GM06990 (cell line): ENCODE results near the gene RPS6KA4.

Experiments
- DNase-seq: peaks from one replicate; pipeline ENCODE4 v3.0.0-alpha.2; 2011; ENCODE audit not compliant: insufficient read length; ENCODE audit errors: extremely low read depth
- H3K27me3 ChIP-seq: replicated peaks from 2 replicates; pipeline ENCODE4 v1.6.0; 2011; ENCODE audit warnings: low read length; ENCODE audit not compliant: control insufficient read depth, insufficient read depth
- H3K36me3 ChIP-seq: 2 replicates; pipeline ENCODE4 v1.5.1; 2011; ENCODE audit warnings: low read length; ENCODE audit not compliant: control insufficient read depth, insufficient read depth
- H3K4me3 ChIP-seq: replicated peaks from 2 replicates; pipeline ENCODE4 v1.5.1; 2011; ENCODE audit warnings: low read depth, mild to moderate bottlenecking, control low read depth, low read length
- TF ChIP-seq, protein P1 (sequence below): IDR thresholded peaks from 2 replicates; pipeline ENCODE4 v1.5.1; 2011; ENCODE audit warnings: low read length, control low read depth, mild to moderate bottlenecking, inconsistent platforms; ENCODE audit not compliant: insufficient read depth, poor library complexity, severe bottlenecking

Gene RPS6KA4

DNA sequence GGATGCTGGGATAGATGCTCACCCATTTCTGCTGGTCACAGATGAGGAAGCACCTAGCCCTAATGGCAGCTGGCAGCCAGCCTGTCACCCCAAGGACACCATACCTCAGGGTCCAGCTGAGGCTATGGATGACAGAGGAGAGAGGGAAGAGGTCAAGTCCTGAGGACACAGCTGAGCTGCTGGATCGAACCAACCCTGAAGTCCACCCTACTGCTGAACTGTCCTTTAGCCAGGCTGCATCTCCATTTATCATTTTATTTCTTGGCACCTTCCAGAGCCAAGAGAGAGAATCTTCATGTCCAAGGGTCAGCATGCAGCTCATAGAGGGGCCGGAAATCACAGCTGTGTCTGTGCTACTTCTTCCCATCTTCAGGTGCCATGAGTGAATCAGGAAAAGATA, 30.9 kb downstream of the RPS6KA4 start:
- Histone ChIP-seq H3K27me3 (no peaks in the 10 kb centered on the region; the same call in none of the 2 replicates), H3K36me3 (no peaks in the 10 kb centered on the region), H3K4me3 (no peak overlapping the region)
- DNase-seq: no peak
- TF ChIP-seq, protein P1, sequence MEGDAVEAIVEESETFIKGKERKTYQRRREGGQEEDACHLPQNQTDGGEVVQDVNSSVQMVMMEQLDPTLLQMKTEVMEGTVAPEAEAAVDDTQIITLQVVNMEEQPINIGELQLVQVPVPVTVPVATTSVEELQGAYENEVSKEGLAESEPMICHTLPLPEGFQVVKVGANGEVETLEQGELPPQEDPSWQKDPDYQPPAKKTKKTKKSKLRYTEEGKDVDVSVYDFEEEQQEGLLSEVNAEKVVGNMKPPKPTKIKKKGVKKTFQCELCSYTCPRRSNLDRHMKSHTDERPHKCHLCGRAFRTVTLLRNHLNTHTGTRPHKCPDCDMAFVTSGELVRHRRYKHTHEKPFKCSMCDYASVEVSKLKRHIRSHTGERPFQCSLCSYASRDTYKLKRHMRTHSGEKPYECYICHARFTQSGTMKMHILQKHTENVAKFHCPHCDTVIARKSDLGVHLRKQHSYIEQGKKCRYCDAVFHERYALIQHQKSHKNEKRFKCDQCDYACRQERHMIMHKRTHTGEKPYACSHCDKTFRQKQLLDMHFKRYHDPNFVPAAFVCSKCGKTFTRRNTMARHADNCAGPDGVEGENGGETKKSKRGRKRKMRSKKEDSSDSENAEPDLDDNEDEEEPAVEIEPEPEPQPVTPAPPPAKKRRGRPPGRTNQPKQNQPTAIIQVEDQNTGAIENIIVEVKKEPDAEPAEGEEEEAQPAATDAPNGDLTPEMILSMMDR: no peak

DNA sequence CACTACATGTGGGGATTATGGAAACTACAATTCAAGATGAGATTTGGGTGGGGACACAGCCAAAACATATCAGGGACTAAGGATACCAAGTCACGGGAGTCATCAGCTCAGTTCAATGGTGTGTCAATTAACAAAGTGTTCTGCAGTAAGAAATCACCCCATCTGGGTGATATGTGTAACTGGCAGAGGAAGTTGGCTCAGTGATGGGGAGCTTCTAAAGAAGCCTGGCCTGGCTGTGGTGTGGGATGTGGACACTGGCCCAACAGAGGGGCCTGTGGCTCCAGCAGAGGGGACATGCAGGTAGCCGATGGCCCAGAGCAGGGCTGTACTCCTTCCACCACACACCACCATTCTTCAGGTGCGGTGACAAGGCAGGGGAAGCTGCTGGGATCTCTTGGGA, 31.6 kb downstream of the RPS6KA4 start:
- no peaks in the 10 kb centered on the region for H3K36me3 ChIP-seq
- H3K4me3 ChIP-seq: no peak overlapping the region
- TF ChIP-seq, protein P1: no peak

DNA sequence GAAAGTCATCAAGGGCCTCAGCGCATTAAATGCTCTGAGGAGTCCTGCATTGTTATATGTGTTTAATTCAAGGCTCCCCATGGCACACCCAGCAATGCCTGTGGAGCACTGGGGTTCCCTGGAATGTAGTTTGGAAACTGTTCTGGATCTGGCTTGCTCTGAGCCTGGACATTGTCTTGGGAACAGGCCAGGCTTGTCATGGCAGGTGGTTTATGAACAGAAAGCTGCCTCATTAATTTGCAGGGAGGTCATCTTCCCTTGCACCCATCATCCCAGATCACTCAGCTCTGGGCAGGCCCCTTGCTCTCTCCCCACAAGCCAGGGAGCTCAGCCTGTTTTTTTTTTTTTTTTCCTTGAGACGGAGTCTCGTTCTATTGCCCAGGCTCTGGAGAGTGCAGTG, 32.9 kb downstream of the RPS6KA4 start:
- H3K27me3 ChIP-seq: no peaks in the 10 kb centered on the region; the same call in none of the 2 replicates
- no peaks in the 10 kb centered on the region for H3K36me3 ChIP-seq
- TF ChIP-seq, protein P1: no peak
- no peak overlapping the region for H3K4me3 ChIP-seq
- no peak for DNase-seq

More for the DNA sequence above, 31.6 kb downstream of the RPS6KA4 start:
- H3K27me3 ChIP-seq: no peaks in the 10 kb centered on the region; the same call in none of the 2 replicates
- DNase-seq: no peak

DNA sequence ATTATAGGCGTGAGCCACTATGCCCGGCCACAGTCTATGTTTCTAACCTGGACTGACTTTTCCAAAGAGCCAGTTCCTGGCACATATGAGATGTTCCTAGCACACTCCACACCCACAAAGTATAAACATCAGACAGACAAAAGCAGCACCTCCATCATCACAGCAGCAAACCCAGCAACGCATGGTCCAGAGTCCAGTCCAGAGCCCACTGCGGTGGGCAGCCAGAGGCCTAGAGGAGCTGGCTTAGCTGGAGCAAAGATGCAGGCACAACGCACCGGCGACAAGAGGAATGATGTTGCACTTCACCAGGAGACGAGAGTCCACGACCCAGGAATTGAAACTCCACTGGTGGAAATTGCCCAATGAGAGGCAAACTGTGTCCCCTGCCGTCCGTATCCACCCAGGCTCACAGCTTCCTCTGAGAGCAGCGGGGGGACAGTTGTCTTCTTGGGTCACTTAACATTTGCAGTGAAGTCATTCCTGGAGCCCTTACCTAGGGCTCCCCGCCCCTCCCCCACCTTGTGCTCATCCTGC, 36.6 kb downstream of the RPS6KA4 start:
- no peaks in the 10 kb centered on the region for H3K36me3 ChIP-seq
- DNase-seq: no peak
- H3K27me3 ChIP-seq: no peaks in the 10 kb centered on the region
- TF ChIP-seq, protein P1: no peak
- no peak overlapping the region for H3K4me3 ChIP-seq

DNA sequence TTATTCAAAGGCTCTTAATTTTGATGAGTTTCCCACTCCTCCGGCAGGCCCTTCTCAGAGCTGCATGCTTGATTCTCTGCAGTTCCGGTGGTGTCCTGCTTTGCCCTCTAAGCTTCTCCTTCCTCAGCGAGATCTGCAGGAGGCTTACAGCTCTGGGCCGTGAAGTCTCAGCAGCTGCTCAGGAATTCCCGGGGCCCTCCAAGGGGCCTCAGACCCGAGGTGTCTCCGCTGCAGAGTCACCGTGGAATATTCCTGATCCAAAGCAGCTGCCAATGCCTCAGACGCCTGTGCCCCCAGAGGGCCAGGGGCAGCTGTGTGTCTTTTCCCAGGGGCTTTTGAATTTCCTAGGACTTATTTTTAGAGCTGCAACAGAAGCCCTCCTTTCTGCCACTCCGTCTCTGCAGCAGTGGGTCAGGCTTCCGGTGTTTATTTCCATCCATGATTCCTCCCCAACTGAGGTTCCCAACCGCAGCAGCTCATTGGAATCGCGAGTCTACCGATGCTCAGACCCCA, 37.2 kb downstream of the RPS6KA4 start:
- no peaks in the 10 kb centered on the region for H3K27me3 ChIP-seq

More for the DNA sequence above, 37.2 kb downstream of the RPS6KA4 start:
- Histone ChIP-seq H3K36me3 (no peaks in the 10 kb centered on the region), H3K4me3 (no peak overlapping the region)
- TF ChIP-seq, protein P1: no peak
- DNase-seq: no peak
